NCI-H187 (cell line): ENCODE measurements around the gene PTP4A2.
"Not testable (repeated sequence)": the region's sequence is repeated elsewhere in the genome, so short reads cannot be mapped to it uniquely, and the experiment has no call there.

ENCODE experiments used
- DNase-seq, 2 experiments: peaks; one replicate each; lab custom pipeline; 2025; lab: John Stamatoyannopoulos, UW

PTP4A2 gene

DNA sequence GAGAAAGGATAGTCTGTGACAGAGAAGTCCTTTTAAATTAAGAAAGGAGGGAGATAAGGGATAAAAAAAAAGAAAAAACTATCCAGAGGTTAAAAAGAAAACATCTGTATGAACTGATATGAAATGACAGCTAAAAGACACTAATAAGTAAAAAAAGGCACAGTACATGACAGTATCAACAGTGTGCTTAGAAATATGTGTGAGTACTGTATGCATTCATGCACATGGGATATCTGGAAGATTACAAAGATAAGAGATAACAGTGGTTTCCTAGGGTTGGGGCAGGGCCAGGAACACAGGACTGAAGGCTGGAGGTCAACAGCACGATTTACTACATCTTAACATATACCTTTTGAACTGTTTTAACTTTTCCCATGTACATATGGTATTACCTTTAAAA, 13.3 kb downstream of the PTP4A2 start:
- no peak for DNase-seq

DNA sequence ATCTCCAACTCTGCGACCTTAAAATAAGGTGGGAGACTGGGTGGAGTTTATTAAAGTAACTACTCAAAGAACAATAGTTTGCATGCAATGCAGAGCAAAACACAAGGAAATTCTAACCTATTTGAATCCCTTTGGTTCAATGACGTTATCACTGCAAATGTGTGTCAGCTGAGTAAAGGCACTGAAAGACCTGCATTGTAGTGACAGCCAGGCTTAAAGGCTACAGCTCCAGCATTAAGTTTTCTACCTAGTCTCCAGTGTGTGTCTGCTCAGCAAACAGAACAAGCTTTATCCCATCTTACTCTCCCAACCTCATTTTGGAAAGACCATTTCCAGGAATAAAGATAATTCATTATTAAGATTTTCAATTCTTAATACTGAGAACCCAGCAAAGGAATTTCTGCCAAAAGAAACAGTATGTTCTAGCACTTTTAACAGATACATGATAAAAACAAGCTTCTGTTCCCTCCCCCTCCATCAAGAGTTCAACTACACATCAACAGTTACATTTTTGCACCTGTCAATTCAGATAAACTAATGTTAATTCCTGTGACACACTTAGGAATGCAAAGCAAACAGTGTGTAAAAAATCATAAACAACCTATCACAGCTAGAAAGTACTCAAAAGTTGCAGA, 14.2 kb downstream of the PTP4A2 start:
- DNase-seq, result no peak

GRCh38 chr1:31920956-31921355, 17.2 kb downstream of the PTP4A2 start:
- no peak for DNase-seq

GRCh38 chr1:31919591-31919990, 18.6 kb downstream of the PTP4A2 start:
- no peak for DNase-seq

DNA sequence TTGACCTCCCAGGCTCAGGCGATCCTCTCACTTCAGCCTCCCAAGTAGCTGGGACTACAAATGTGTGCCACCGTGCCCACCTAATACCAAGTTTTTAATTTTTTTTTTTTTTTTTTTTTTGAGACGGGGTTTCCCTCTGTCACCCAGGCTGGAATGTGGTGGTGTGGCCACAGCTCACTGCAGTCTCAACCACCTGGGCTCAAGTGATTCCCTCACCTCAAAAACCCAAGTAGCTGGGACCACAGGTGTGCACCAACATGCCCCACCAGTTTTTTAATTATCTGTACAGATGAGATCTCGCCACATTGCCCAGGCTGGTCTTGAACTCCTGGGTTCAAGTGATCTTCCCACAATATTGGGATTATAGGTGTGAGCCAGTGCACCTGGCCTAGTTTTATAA, 22.7 kb downstream of the PTP4A2 start:
- no peak for DNase-seq

DNA sequence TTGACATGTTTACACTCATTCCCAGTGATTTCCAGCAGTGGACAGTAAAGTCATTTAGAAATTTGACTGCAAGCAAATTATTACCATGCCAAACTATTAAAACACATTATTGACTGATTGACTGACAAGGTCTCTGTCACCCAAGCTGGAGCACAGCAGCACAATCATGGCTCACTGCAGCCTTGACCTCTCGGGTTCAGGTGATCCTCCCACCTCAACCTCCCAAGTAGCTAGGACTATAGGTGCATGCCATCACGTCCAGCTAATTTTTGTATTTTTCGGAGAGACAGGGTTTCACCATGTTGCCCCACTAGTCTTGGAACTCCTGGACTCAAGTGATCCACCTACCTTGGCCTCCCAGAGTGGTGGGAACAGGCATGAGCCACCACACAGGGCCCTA, 24.2 kb downstream of the PTP4A2 start:
- DNase-seq, result no peak

GRCh38 chr1:31912839-31913239, 25.3 kb downstream of the PTP4A2 start:
- no peak for DNase-seq

- DNase-seq, result no peak
Observed at GRCh38 chr1:31911994-31912780, 26.0 kb downstream of the PTP4A2 start.

GRCh38 chr1:31910933-31911332, 27.2 kb downstream of the PTP4A2 start:
- no peak for DNase-seq

DNA sequence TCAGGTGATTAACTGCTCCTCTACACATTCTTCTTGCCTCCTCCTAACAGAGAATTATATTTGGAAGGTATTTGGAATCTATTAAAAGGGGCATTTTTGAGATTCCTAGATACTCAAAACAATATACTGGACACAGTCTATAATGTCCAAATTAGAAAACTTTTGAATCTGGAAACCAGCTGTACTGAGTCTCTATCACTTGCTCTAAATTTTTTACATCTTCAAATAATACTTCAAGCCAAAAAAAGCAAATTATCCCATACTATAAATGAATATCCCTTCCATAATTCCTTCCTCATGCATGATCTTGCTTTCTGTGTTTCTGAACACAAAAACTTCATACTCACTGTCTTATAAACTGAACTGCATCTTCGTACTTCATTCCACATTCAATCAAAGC, 28.5 kb downstream of the PTP4A2 start:
- no peak for DNase-seq

DNA sequence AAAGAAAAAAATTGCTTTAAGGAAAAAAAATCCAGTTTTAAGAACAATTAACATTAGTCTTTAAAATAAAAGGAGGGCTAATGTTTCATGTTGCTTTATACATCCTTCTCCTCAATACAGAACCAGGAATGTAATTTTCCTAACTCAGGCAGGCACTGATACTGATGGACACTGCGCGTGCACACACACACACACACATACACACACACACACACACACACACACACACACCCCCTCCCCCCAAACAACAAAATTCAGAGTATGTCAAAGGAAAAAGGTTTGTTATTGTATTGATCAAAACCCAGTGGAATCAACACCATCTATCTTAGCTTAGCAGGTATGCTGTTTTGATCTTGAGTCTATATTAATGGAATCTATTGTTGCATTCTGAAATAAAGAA, 31.6 kb downstream of the PTP4A2 start:
- DNase-seq, result no peak

DNA sequence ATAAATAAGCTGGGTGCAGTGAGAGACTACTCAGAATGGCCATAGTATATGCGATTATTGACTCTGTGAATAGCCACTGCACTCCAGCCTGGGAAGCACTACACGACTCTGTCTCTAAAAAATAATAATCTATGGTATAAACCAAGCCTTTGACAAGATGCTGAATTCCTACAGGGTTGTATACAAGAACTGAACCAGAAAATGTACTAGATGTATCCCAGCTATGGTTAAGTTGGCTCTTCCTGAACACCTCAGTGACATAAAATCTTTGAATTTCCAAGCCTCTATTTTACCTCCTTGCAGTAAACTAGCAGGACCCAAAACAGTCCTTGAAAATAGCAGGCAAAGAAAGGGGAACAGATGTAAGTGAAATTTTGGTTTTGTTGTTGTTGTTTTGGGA, 32.5 kb downstream of the PTP4A2 start:
- DNase-seq, result no peak

DNA sequence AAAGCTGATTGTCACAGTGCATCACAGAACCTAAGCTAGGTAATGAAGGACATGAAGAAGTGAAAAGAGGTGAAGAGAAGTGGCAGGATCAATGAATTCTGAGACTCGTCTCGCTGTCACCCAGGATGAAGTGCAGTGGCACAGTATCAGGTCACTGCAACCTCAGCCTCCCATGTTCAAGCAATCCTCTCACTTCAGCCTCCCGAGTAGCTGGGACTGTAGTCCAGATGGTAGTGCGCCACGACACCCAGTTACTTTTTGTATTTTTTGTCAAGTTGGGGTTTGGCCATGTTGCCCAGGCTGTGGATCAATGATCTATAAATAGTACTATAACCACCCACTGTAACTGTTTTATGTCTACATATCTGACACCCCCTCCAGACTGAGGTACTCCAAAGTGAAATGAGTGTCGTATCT, 33.1 kb downstream of the PTP4A2 start:
- DNase-seq, result no peak

DNA sequence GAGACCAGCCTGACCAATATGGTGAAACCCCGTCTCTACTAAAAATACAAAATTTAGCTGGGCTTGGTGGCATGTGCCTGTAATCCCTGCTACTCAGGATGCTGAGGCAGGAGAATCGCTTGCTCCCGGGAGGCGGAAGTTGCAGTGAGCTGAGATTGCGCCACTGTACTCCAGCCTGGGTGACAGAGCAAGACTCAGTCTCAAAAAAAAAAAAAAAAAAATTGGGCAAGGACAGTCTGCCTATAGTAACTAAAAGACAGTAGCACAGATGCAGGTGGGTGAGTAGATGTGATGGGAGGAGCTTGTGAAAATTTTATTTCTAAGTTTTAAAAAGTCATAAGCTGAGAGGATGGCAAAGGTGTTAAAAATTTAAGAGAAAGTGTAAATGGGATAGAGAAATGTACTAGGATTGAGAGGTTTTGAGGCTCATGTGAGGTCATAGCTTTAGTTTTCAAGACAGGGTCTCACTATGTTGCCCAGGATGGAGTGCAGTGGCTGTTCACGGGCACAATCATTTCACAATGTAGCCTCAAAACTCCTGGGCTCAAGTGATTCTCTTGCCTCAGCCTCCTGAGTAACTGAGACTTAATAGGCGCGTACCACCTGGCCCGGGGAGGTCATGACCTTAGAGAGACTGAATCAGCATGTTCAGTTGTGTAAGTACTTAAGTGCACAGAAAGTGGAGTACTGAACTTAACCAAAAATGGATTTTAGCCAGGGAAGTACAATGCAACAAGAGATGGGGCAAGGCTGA, 33.7 kb downstream of the PTP4A2 start:
- no peak for DNase-seq

DNA sequence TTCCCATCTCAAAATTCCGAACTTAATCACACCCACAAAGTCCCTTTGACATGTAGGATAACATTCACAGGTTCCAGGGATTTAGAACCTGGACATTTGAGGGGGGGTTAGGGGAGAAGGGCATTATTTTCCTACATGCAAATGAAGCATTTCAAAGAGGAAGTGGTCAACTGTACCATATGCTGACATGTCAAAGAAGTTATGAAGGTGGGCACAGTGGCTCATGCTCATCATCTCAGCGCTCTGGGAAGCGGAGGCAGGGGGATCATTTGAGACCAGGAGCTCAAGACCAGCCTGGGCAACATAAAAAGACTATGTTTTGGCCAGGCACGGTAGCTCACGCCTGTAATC, 35.7 kb downstream of the PTP4A2 start:
- DNase-seq, result no peak

DNA sequence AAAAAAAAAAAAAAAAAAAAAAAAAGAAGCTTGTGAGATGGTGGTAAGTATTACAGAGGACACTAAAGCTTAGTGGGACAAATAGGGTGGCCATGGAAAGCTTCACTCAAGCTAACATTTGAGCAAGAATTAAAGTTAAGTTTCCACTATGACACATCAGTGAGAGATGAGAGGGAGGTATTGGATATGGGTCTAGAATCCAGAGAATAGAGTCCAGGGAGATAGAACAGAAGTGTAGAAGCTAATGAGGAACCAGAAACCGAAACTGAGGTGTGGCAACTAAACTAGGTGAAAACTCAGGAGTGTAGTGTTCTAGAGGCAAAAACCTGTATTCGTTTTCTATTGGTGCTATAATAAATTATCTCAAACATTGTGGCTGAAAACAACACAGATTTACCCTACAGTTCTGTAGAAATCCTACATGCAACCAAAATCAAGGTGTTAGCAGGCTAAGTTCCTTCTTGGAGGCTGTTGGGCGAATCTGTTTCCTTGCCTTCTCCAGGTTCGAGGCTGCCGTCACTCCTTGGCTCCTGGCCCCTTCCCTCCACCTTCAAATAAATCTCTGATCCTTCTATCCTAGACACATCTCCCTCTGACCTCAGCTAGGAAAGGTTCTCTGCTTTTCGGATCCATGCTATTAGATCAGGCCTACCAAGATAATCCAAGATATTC, 36.2 kb downstream of the PTP4A2 start:
- DNase-seq, result no peak

GRCh38 chr1:31900790-31901189, 37.4 kb downstream of the PTP4A2 start:
- no peak for DNase-seq

GRCh38 chr1:31897526-31898100, 40.6 kb downstream of the PTP4A2 start:
- DNase-seq, result no peak

GRCh38 chr1:31895474-31896198, 42.5 kb downstream of the PTP4A2 start:
- DNase-seq, result not testable (repeated sequence)

DNA sequence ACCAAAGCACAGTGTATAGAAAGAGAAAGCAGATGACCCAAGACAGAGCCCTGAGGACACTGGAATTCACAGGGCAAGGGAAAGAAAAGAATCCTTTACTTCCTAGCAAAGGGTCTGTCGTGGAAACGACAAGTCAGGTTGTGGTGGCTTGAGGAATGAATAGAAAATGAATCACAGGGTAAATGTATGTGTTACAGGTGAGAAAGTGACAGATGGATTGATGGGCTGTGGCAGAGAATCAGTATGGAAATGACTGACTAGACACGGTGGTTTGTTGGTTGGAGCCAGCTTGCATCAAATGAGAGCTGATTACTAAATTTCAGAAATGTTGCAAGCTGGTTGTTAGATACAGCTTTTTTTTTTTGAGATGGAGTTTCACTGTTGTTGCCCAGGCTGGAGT, 46.9 kb downstream of the PTP4A2 start:
- DNase-seq, result no peak

GRCh38 chr1:31888291-31888690, 49.9 kb downstream of the PTP4A2 start:
- DNase-seq, result no peak

DNA sequence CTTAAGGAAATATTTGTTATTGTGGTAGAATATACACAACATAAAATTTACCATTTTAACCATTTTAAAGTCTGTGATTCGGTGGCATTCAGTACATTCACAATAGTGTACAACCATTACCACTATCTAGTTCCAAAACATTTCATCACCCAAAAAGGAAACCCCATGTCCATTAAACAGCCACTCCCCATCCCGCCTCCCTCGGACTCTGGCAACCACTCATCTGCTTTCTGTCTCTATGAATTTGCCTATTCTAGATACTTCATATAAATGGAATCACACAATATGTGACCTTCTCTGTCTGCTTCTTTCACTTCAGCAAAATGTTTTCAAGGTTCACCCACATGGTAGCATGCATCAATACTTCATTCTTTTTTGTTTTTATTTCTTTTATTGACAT, 51.3 kb downstream of the PTP4A2 start:
- DNase-seq, result no peak
